Large intestine (tissue), 3 donors: ENCODE results near the gene TMCO4. TPM values are rescaled to one million over a fixed set of nuclear protein-coding genes. Genes with fewer than 3 reads are reported as not detected.
"Not testable (repeated sequence)": the region's sequence is repeated elsewhere in the genome, so short reads cannot be mapped to it uniquely, and the experiment has no call there.

Source experiments
- DNase-seq, 2 donors: peaks; one replicate each; pipeline versions ENCODE4 v3.0.0 to v3.0.0-alpha.2; 2013
- H3K27ac ChIP-seq: one replicate; pipeline ENCODE4 v1.5.1; 2013; ENCODE audit warnings: low read length
- H3K27me3 ChIP-seq: 2 replicates; pipeline ENCODE4 v1.6.1; 2013; ENCODE audit warnings: low read length; ENCODE audit not compliant: control insufficient read depth, insufficient read depth
- H3K36me3 ChIP-seq: 2 replicates; pipeline ENCODE4 v1.6.1; 2013; ENCODE audit warnings: low read length; ENCODE audit not compliant: control insufficient read depth, insufficient read depth
- H3K4me1 ChIP-seq: one replicate; pipeline ENCODE4 v1.6.1; 2013; ENCODE audit warnings: low read length; ENCODE audit not compliant: control insufficient read depth, insufficient read depth
- H3K4me3 ChIP-seq: one replicate; pipeline ENCODE4 v1.5.1; 2013; ENCODE audit warnings: low read length
- H3K9me3 ChIP-seq: one replicate; pipeline ENCODE4 v1.6.1; 2013; ENCODE audit warnings: mild to moderate bottlenecking, low read depth, low read length, moderate library complexity; ENCODE audit not compliant: control insufficient read depth
- WGBS: methylation state at CpG from one replicate; pipeline ENCODE4 v1.1.5; 2013; ENCODE audit warnings: low lambda C conversion rate; ENCODE audit not compliant: insufficient coverage; 5-methylcytosine and 5-hydroxymethylcytosine counted together
- polyA plus RNA-seq: library from polyadenylated mRNA; unstranded; fragments of 120-200 nt; gene quantifications from one replicate; pipeline ENCODE4 v1.2.1, GENCODE V29; 2013

Gene TMCO4
- polyA plus RNA-seq, 1 donor, result 10.4 TPM

DNA sequence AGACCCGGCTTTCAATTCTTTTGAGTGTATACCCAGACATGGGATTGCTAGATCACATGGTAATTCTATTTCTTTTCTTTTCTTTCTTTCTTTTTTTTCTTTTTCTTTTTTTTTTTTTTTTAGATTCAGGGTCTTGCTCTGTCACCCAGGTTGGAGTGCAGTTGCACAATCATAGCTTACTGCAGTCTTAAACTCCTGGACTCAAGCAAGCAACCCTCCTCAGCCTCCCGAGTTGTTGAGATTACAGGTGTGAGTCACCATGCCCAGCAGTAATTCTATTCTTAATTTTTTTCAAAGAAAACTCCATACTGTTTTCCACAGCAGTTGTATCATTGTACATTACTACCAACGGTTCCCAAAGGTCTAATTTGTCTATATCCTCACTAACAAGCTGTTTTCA, 28.8 kb upstream of the TMCO4 start:
- Histone ChIP-seq H3K27ac (no peak overlapping the region), H3K9me3 (no peaks in the 10 kb centered on the region), H3K27me3 (no peaks in the 10 kb centered on the region), H3K4me1 (peaks cover 16% of the 10 kb centered on the region), H3K4me3 (no peak overlapping the region), H3K36me3 (no peaks in the 10 kb centered on the region)
- WGBS, result 67% methylated on average over 2 of the region's 3 CpGs
- peak; percentile 44 to 45 for DNase-seq

DNA sequence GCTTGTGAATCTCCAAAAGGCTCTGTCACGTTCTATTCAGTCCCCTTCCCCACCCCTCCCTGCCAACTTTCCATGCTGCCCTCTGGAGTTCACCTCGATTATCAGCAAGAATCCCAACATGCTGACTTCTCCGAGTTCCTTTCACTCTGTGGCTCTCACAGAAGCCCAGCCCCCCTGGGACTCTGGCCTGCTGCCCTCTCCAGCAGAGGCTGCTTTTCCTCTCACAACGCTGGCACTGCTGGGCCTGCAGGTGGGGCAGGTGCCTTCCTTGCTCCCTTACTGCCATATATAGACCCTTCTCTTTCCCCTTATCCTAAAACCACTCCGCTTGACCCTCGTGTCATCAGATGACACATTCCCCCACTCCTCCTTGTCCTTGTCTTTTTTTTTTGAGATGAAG, 25.6 kb upstream of the TMCO4 start:
- no peaks in the 10 kb centered on the region for H3K27me3 ChIP-seq
- DNase-seq, result peak; percentile 79 to 88
- no peaks in the 10 kb centered on the region for H3K36me3 ChIP-seq
- WGBS, result 47% methylated on average over 2 of the region's 6 CpGs
- H3K4me1 ChIP-seq, result peaks cover 16% of the 10 kb centered on the region
- peak overlapping the region; percentile 4 for H3K27ac ChIP-seq
- no peaks in the 10 kb centered on the region for H3K9me3 ChIP-seq
- H3K4me3 ChIP-seq, result no peak overlapping the region

DNA sequence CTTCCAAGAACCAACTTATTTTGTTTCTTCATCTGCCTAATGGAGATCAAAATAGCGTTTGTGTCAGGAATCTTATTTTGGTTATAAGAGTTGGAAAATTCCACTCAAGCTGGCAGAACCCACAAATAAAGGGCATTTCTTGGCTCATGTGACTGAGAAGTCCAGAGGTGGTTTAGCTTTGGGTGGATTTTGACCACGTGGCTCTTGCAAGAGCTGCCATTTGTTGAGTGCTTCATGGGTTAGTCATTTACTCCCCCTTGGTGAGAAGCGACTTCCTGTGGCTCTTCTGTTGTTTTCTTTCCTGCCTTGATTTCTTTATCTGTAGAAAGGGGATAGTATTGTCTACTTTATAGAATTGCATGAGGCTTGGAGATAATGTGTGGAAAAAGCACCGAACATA, 24.8 kb upstream of the TMCO4 start:
- DNase-seq, result peak in 1 of 2 donors; percentile 26
- H3K9me3 ChIP-seq, result no peaks in the 10 kb centered on the region
- H3K27me3 ChIP-seq, result no peaks in the 10 kb centered on the region
- no peak overlapping the region for H3K27ac ChIP-seq
- H3K4me1 ChIP-seq, result peaks cover 19% of the 10 kb centered on the region
- no CpG with 5 or more reads among the region's 4 CpGs for WGBS
- H3K4me3 ChIP-seq, result no peak overlapping the region
- no peaks in the 10 kb centered on the region for H3K36me3 ChIP-seq

DNA sequence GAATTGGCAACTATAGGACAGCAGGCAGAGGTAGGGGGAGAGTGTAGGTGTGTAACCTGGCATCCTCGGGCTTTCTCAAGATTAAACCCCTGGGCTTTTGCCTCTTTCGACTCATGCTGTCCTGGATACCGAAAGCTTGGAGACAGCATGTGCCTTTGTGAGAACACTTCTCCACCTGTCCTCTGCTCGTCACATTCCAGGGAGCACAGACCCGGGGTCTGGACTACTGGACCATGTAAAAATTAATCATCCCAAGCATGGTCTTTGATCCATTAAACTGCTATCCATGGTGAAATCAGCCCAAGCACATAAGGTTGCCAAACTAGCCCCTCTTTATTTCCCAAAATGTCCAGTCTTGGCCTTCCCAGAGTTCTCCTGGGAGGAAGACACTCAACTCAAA, 24.3 kb upstream of the TMCO4 start:
- Histone ChIP-seq H3K4me3 (no peak overlapping the region), H3K27ac (no peak overlapping the region), H3K27me3 (no peaks in the 10 kb centered on the region), H3K4me1 (peaks cover 23% of the 10 kb centered on the region), H3K9me3 (no peaks in the 10 kb centered on the region), H3K36me3 (no peaks in the 10 kb centered on the region)
- no peak for DNase-seq
- WGBS, result no CpG with 5 or more reads among the region's 5 CpGs

DNA sequence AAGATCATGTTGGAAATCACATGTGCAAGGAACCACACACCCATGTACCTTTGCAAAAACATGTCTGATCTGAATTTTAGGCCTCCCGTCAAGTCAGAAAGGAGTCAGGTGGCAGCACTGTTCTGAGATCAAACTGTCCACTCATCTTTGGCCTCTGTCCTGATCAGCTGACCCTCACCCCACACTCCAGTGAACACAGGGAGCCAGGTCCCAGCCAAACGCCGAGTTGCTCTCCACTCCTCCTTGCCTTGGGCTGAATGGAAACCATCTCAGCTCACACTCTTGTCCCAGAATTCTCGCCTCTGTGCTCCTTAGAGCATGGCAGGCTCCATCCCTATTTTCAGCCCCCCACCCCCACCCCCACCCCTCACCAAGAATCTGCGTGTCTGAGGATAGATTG, 20.0 kb upstream of the TMCO4 start:
- no CpG with 5 or more reads among the region's 5 CpGs for WGBS
- no peak overlapping the region for H3K4me3 ChIP-seq
- DNase-seq, result no peak

DNA sequence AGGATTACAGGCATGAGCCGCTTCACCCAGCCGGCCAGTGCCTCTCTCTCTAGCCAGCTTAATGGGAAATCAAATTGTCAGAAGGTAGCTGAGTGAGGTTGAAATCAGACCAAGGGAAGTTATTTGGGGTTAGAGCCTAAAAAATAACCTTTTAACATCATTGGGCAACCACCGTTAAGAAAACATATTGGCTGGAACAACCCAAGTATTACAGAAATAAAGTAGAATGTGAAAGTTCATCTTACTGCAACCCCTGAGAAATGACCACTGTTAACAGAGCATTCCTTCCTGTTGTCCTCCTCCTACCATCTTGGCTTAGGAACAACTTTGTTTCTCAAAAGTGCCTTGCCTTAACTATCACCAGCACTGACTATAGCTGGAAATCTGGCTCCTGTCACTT, 18.6 kb upstream of the TMCO4 start:
- Histone ChIP-seq H3K27me3 (no peaks in the 10 kb centered on the region), H3K4me3 (no peak overlapping the region), H3K27ac (no peak overlapping the region), H3K9me3 (no peaks in the 10 kb centered on the region), H3K36me3 (no peaks in the 10 kb centered on the region), H3K4me1 (peaks cover 47% of the 10 kb centered on the region)
- 100% methylated on average over 1 of the region's 3 CpGs for WGBS
- DNase-seq, result no peak

More for the DNA sequence above, 20.0 kb upstream of the TMCO4 start:
- no peaks in the 10 kb centered on the region for H3K27me3 ChIP-seq
- H3K36me3 ChIP-seq, result no peaks in the 10 kb centered on the region
- H3K4me1 ChIP-seq, result peaks cover 38% of the 10 kb centered on the region
- H3K27ac ChIP-seq, result no peak overlapping the region
- no peaks in the 10 kb centered on the region for H3K9me3 ChIP-seq

DNA sequence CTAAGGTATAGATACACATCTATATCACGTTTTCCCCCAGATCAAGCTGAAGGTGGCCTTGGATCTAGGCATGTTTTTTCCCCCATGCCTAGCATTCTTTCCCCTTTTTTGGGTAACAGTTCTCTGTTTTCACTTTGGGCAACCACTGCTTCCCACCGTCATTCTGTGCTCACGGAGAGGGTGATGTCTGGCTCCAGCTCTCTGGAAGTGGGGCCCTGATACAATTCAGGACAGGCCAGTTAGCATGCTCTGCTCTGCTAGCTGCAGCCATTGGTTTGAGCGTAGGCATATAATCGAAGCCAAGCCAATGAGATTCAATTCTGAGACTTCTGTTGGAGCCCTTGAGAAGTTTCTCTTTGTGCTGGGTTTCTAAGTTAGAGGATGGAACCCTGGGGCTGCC, 17.4 kb upstream of the TMCO4 start:
- Histone ChIP-seq H3K27me3 (no peaks in the 10 kb centered on the region), H3K4me3 (no peak overlapping the region), H3K36me3 (no peaks in the 10 kb centered on the region), H3K27ac (peak overlapping the region; percentile 100), H3K9me3 (no peaks in the 10 kb centered on the region), H3K4me1 (peaks cover 57% of the 10 kb centered on the region)
- no peak for DNase-seq
- no CpG with 5 or more reads among the region's 5 CpGs for WGBS

DNA sequence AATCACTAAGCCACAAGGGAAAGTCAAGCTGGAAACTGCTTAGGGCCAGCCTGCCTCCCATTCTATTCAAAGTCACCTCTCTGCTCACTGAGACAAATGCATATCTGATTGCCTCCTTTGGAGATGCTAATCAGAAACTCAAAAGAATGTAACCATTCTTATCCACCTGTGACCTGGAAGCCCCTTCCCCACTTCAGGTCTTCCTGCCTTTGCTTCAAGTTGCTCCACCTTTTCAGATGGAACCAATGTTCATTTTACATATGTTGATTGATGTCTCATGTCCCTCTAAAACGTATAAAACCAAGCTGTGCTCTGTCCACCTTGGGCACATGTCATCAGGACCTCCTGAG, 17.0 kb upstream of the TMCO4 start:
- not testable (repeated sequence) for H3K36me3 ChIP-seq, H3K27me3 ChIP-seq, H3K4me3 ChIP-seq, H3K9me3 ChIP-seq, DNase-seq
- Histone ChIP-seq H3K4me1 (peaks cover 61% of the 10 kb centered on the region), H3K27ac (peak overlapping the region; percentile 100)
- WGBS, result no CpG with 5 or more reads among the region's 1 CpG

DNA sequence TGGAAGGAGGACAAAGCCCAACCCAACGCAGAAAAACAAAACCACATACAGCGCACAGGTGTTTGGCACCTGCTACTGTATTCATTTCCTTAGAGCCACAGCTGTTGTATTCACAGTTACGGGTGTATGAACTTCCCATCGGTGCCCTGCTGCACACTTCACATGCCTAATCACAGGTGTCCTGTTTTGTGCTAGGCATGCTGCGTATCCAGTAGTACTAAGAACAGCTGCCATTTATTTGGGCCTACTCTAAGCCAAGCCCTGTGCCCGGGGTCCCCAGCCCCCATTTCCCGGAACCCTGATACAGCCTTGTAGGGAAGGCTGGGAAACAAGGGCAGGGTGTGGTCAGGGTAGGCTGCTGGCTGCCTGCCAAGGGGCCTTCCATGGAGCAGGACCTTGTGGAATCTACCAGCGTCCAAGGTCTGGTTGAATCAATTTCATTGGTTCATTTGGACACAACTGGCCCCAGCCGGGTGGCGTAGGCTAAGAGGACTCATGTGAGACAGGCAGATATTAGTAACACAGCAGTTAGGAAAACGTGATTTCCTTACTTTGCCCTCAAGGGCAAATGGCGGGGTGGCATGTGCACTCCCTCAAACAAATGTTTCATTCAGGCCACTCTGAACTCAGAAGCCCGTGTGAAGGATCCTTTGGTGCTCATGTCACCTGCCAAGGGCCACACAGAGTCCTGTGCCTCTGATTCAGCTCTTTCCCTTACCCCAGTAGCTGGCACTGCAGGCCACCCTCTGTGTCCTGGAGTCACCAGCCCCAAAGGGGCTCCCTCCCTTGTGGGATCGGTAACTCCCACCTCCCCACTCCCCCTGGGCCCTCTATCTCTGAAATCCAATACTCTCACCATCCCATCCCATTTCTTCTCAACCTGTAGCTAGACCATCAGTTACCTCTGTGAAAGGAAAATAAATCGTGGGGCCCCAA, 16.4 kb upstream of the TMCO4 start:
- H3K36me3 ChIP-seq, result no peaks in the 10 kb centered on the region
- no peaks in the 10 kb centered on the region for H3K27me3 ChIP-seq
- peak; percentile 96 to 99 for DNase-seq
- H3K9me3 ChIP-seq, result no peaks in the 10 kb centered on the region
- H3K4me1 ChIP-seq, result peaks cover 67% of the 10 kb centered on the region
- 0% methylated on average over 2 of the region's 15 CpGs for WGBS
- H3K4me3 ChIP-seq, result peak overlapping the region; percentile 21
- H3K27ac ChIP-seq, result peak overlapping the region; percentile 100

DNA sequence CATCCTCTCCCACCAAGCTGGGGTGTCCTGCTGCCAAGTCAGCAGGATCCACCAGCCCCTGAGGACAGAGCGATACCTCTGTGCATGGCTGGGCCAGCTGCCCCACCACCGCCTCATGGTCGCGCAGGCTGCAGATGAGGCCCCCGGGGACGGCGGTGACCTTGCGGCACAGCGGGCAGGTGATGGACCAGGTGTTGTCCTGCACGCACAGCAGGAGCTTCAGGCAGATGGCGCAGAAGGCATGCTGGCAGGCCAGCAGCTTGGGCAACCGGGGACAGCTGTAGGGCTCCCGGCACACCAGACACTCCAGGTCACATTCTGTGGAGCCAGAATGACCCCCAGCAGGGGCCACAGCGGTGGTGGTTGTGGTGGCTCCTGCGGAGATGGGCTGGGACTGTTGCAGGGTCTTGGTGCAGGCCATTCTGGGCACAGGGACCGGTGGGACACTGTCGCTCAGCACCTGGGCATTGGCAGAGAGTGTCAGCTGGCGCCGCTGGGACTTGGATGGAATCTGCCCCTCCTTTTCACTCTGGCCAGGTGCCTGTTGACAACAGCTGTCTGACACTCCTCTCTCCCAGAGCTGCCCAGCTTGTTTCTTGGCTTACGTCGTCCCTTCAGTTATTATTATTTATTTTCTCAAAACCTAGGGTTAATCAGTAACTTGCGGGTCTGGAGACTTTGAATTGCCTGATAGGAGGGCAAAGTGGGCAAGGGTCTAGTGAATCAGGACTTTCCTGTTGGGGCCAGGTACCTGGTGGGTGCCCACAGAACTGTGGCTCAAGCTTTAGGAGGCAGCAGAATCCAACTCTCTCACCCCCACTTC, 15.2 kb upstream of the TMCO4 start, which contains the start of gene RNF186:
Gene RNF186 (minus strand): TSS at position 603 of the 823 bp plus-strand sequence. CDS start 182 bp downstream, at position 421.
- DNase-seq, result peak; percentile 92 to 97
- Histone ChIP-seq H3K4me1 (peaks cover 78% of the 10 kb centered on the region), H3K27ac (peak within 1 kb of the TSS; percentile 100), H3K4me3 (peak within 1 kb of the TSS; percentile 54), H3K36me3 (no peaks in the 10 kb centered on the region), H3K9me3 (no peaks in the 10 kb centered on the region), H3K27me3 (no peaks in the 10 kb centered on the region)
- no CpG with 5 or more reads among the region's 22 CpGs for WGBS
